Cardiac atrium fibroblast (primary cell): ENCODE measurements around the gene PUS3. TPM values are rescaled to one million over a fixed set of nuclear protein-coding genes. Genes with fewer than 3 reads are reported as not detected.

ENCODE experiments used
- total RNA-seq: library from RNA; depleted of rRNA; stranded (reverse); fragments of >200 nt; gene quantifications from 2 replicates; pipeline ENCODE4 v1.2.3, GENCODE V29; 2015

The PUS3 gene, protein sequence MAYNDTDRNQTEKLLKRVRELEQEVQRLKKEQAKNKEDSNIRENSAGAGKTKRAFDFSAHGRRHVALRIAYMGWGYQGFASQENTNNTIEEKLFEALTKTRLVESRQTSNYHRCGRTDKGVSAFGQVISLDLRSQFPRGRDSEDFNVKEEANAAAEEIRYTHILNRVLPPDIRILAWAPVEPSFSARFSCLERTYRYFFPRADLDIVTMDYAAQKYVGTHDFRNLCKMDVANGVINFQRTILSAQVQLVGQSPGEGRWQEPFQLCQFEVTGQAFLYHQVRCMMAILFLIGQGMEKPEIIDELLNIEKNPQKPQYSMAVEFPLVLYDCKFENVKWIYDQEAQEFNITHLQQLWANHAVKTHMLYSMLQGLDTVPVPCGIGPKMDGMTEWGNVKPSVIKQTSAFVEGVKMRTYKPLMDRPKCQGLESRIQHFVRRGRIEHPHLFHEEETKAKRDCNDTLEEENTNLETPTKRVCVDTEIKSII
- 8.6 and 11.9 TPM in 2 replicates for total RNA-seq

DNA sequence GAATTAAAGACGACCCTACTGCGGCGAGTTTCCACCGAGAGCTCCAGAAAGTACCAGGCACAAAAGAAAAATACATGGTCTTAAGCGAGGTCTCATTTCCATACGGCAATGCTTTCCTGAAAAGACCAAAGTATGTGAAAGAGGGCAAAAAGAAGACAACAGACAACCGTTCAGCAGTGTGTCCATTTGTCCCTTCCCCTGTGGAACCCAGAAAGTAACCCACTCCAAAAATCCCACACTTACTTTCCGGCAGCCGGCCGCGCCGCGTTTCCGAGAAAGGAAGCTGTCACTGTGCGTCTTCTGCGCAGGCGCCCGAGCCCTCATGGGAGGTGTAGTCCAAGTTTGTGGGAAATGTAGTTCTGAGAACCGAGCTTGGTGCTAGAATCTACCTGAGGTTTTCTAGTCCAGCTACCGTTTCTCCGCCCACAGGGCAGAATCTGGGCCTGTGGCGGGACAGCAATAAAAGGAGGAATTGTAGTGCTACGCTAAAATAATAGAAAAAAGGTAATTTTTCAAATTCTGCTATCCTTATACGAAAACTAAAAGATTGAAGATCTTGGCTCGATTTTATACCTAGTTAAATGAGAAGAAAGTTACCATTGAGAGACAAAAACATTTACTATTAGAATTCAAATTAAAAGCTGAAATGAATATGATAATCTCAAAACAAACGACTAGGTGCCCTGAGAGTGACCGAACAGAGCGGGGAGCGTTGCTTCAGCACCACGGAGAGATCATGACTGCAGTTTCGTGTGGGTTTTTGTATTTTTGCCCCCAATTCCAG, at the start of gene PUS3:
TSS of gene PUS3 (minus strand) at position 280 of the 784 bp plus-strand sequence. CDS start 6,922 bp downstream, outside the sequence.

DNA sequence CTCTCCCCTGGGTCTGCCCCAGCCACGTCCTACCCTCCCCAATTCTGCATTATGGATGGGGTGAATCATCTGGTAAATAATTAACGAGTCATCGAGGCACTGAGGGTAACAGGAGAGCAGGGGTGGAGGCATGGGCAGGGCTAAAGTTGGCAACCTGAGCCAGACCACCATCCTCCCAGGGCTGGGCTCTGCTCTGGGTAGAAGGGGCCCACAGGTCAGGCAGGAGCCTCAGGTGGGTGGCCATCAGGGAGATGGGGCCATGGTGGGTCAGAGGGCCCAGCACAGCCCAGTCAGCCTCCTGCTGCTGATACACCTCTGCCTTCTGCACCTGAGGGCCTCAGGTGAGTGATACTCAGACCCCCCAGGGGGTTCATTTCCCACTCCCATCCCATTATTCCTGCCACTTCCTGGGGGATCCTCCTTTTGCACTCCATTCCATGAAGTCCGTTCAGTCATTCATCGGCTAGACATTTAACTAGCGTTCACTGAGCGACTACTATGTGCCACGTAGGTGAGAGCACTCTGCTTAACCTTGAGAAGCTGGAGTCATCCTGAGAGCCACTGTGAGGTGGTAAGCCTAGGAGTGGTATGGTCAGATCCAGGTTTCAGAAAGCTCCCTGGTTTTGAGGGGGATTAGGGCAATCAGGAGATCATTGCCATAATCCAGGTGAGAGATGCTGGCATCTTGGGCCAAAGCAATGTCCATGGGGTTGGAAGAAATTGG, 43.0 kb upstream of the PUS3 start, which contains the start of gene VSIG10L2:
TSS of gene VSIG10L2 (plus strand) at position 248 of the 724 bp plus-strand sequence. CDS start at position 260, 12 bp downstream.

DNA sequence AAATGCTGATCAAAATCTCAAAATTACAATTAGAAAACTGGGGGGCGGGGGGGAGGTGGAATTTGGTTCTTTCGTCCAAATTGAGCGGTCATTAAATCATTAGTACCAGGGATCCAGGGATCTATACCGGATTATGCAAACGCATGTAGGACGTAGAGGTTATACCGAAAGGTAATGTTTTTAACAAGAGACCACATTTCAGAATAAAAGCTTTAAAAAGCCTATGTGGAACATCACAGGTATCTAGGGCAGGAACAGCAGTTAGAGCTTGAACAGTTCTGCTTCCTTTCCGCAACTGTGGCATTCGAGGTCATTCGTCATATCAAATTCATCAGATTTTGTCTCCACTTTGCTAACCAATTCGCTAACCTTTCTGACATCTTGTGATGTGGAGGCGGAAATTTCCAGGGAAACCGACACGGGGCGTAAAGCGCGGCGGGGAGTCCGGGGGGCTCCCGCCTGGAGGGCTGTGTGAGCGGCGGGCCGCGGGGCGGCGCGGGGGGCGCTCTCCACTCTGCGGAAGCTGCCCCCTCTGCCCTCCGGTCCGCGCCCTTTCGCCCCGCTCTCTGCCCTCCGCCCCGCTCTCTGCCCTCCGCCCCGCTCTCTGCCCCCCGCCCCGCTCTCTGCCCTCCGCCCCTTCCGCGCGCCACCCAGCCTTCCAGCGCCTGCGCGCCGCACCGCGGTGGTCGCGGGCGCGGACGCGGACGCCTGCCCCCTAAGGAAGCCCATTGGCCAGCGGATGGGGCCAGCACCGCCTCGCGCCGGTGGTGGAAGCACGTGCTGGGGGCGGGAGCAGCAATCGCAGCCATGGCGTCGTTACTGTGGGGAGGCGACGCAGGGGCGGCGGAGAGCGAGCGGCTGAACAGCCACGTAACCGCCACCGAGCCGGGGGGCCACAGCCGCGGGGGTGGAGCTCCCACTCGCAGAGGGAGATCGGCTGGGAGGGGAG, 979 bp upstream of the PUS3 start, which contains the start of gene DDX25:
TSS of gene DDX25 (plus strand) at position 798 of the 949 bp plus-strand sequence. CDS start at position 808, 10 bp downstream.

DNA sequence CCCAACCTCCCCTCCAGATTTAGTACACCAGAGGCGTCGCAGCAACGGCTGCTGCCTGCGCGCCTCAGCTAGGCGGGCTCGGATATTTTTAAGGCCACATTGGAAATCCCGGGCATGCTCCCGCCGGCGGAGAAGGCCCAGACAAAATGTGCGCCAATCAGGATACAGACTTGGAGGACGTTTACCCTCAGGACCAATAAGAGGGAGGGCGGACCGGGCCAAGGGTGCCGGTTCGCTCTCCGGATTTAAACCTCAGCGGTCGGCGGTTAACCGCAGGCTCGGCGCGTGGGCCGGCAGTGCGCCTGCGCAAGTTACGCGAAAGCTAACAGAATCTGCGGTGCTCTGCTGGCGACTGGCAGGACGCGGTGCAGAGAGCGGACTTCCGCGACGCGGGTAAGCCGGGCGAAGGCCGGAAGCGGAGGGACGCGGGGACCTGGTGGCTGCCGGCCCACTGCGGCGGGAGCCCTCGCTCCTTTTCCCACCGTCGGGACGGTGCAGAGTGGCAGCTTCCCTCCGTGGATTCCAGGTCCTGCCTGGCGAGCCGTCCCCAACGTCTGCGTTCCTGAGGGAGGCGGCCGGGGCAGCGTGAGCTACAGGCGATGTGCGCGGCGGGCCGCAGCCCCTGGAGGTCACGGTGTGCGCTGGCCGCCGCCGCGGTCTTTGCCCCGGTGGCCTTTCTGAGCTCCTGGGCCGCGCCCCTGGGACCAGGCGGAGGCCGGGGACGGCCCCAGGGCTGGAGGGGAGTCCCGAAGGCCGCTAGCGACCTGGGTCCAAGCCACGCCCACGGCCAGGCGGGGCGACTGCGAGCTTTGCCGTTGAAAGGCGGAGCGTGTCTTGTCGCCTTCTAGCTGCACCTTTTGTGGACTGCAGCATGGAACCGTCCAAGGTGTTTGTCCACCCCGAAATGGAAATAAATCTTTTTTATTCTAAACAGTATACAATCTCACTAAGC, 15.4 kb downstream of the PUS3 start, which contains the start of gene HYLS1:
TSS of gene HYLS1 (plus strand) at position 296 of the 952 bp plus-strand sequence. CDS start 11,701 bp downstream, outside the sequence.

Other genes with a start within 250 kb of the PUS3 start
- not detected in 2 replicates for gene ACRV1, start 222.4 kb downstream of the PUS3 start, total RNA-seq
- not detected in 2 replicates for gene PATE1, start 156.9 kb downstream of the PUS3 start, total RNA-seq
- gene PATE2, start 124.4 kb downstream of the PUS3 start, total RNA-seq, result not detected in 2 replicates
- gene PATE3, start 115.1 kb downstream of the PUS3 start, total RNA-seq, result not detected in 2 replicates
- not detected in 2 replicates for gene PATE4, start 69.9 kb downstream of the PUS3 start, total RNA-seq
- 5.1 and 6.6 TPM in 2 replicates for gene HYLS1, start 15.5 kb downstream of the PUS3 start, total RNA-seq
- gene DDX25, start 1.3 kb upstream of the PUS3 start, total RNA-seq, result not detected in 2 replicates
- not detected in 2 replicates for gene VSIG10L2, start 42.8 kb upstream of the PUS3 start, total RNA-seq
- gene CDON, start 159.7 kb upstream of the PUS3 start, total RNA-seq, result 21.8 and 29.6 TPM in 2 replicates